IPS DF 4.7 (cell line): Measurements from ENCODE around the gene NUDT22.

ENCODE experiments used
- DNase-seq: peaks from one replicate; pipeline ENCODE4 v3.0.0-alpha.2; 2013; ENCODE audit warnings: low spot score; ENCODE audit errors: extremely low read depth

NUDT22 gene

GRCh38 chr11:64254326-64254725, 28.3 kb downstream of the NUDT22 start:
- DNase-seq = no peak

GRCh38 chr11:64255135-64256128, 29.4 kb downstream of the NUDT22 start:
- no peak for DNase-seq

- no peak for DNase-seq
These were observed 30.2 kb downstream of the NUDT22 start for GRCh38 chr11:64256300-64256699.

- DNase-seq = no peak
These were observed 32.3 kb downstream of the NUDT22 start for GRCh38 chr11:64258356-64258755.

- no peak for DNase-seq
These were observed 33.0 kb downstream of the NUDT22 start for GRCh38 chr11:64258946-64259532.

GRCh38 chr11:64259533-64260067, 33.5 kb downstream of the NUDT22 start:
- DNase-seq = no peak

- DNase-seq = no peak
These were observed 34.2 kb downstream of the NUDT22 start for GRCh38 chr11:64260147-64260708.

- no peak for DNase-seq
These were observed 35.5 kb downstream of the NUDT22 start for GRCh38 chr11:64261556-64262080.

GRCh38 chr11:64262271-64263002, 36.4 kb downstream of the NUDT22 start:
- no peak for DNase-seq

GRCh38 chr11:64263021-64263946, 37.2 kb downstream of the NUDT22 start:
- no peak for DNase-seq

- no peak for DNase-seq
These were observed 37.9 kb downstream of the NUDT22 start for GRCh38 chr11:64263947-64264317.

- DNase-seq = no peak
These were observed 38.3 kb downstream of the NUDT22 start for GRCh38 chr11:64264371-64264852.

GRCh38 chr11:64265176-64266160, 39.4 kb downstream of the NUDT22 start:
- no peak for DNase-seq

GRCh38 chr11:64266339-64266738, 40.3 kb downstream of the NUDT22 start:
- DNase-seq = no peak

GRCh38 chr11:64267207-64267945, 41.3 kb downstream of the NUDT22 start:
- no peak for DNase-seq

GRCh38 chr11:64268025-64268892, 42.2 kb downstream of the NUDT22 start:
- DNase-seq = no peak
